Smooth muscle cell (in vitro differentiated cells): ENCODE data around the gene STRA6. TPM values are rescaled to one million over a fixed set of nuclear protein-coding genes. Genes with fewer than 3 reads are reported as not detected.
A peak's percentile ranks its signal among the peaks of the same experiment; 100 is the strongest.

ENCODE experiments used
- DNase-seq: peaks from one replicate; lab custom pipeline; 2025; ENCODE audit not compliant: unreplicated experiment; lab: John Stamatoyannopoulos, UW
- H2AFZ ChIP-seq: fragments of 200-600 bp; sonication (generic); 2 replicates; pipeline ENCODE4 v1.6.0; 2016; ENCODE audit warnings: antibody characterized with exemption, low read depth, mild to moderate bottlenecking
- H3F3A ChIP-seq: fragments of 200-600 bp; sonication (generic); 2 replicates; pipeline ENCODE4 v1.6.0; 2017; ENCODE audit warnings: antibody characterized with exemption, low read depth
- H3K27ac ChIP-seq: fragments of 200-600 bp; sonication (generic); 2 replicates; pipeline ENCODE4 v1.5.1; 2016; ENCODE audit warnings: low read depth, mild to moderate bottlenecking
- H3K27me3 ChIP-seq: fragments of 200-600 bp; sonication (generic); 2 replicates; pipeline ENCODE4 v1.6.1; 2016; ENCODE audit warnings: low read depth, mild to moderate bottlenecking
- H3K36me3 ChIP-seq: fragments of 200-600 bp; sonication (generic); 2 replicates; pipeline ENCODE4 v1.5.1; 2016; ENCODE audit warnings: low read depth
- H3K4me1 ChIP-seq: fragments of 200-600 bp; sonication (generic); 2 replicates; pipeline ENCODE4 v1.5.1; 2016; ENCODE audit warnings: low read depth
- H3K4me2 ChIP-seq: fragments of 200-600 bp; sonication (generic); 2 replicates; pipeline ENCODE4 v1.6.0; 2016; ENCODE audit warnings: mild to moderate bottlenecking
- H3K4me3 ChIP-seq: fragments of 200-600 bp; sonication (generic); 2 replicates; pipeline ENCODE4 v1.5.1; 2016; ENCODE audit warnings: mild to moderate bottlenecking
- H3K79me2 ChIP-seq: fragments of 200-600 bp; sonication (generic); 2 replicates; pipeline ENCODE4 v1.6.0; 2016; ENCODE audit warnings: low read depth, mild to moderate bottlenecking
- H3K9ac ChIP-seq: fragments of 200-600 bp; sonication (generic); 2 replicates; pipeline ENCODE4 v1.6.0; 2016; ENCODE audit warnings: low read depth
- H3K9me3 ChIP-seq: fragments of 200-600 bp; sonication (generic); replicated peaks from 2 replicates; pipeline ENCODE4 v1.5.1; 2016; ENCODE audit warnings: low read depth
- H4K20me1 ChIP-seq: fragments of 200-600 bp; sonication (generic); 2 replicates; pipeline ENCODE4 v1.6.0; 2016; ENCODE audit warnings: low read depth
- CTCF ChIP-seq: fragments of 200-600 bp; sonication (generic); IDR thresholded peaks from 2 replicates; pipeline ENCODE4 v1.5.1; 2017; ENCODE audit warnings: borderline replicate concordance, mild to moderate bottlenecking, antibody characterized with exemption; ENCODE audit not compliant: insufficient read depth, poor library complexity, severe bottlenecking
- WGBS: methylation state at CpG from one replicate; pipeline ENCODE4 v1.1.7; 2016; ENCODE audit warnings: low lambda C conversion rate; 5-methylcytosine and 5-hydroxymethylcytosine counted together
- polyA plus RNA-seq: library from polyadenylated mRNA; unstranded; fragments of >200 nt; fragmentation: Nextera tagmentation; extraction: Ambion mirVana; gene quantifications from 2 replicates; pipeline ENCODE4 v1.2.1, GENCODE V29; 2016
- total RNA-seq: library from RNA; depleted of rRNA; stranded (reverse); fragments of >200 nt; gene quantifications from 2 replicates; pipeline ENCODE4 v1.2.3, GENCODE V29; 2014

Gene STRA6
- total and polyA plus RNA-seq, 2 experiments from 2014 or later = 124 to 253 TPM

- no peak for TF ChIP-seq CTCF
- H3K4me3 ChIP-seq = no peak overlapping the region
- WGBS = 56% methylated on average over 3 of the region's 3 CpGs
- H3K4me2 ChIP-seq = peak overlapping the region; percentile 13
- H3K27ac ChIP-seq = peak overlapping the region; percentile 26
- DNase-seq = no peak
- H4K20me1 ChIP-seq = no peaks in the 10 kb centered on the region
- H2AFZ ChIP-seq = no peak overlapping the region
- no peak overlapping the region for H3K9ac ChIP-seq
- no peaks in the 10 kb centered on the region for H3K27me3 ChIP-seq
- H3K79me2 ChIP-seq = no peaks in the 10 kb centered on the region
- H3K9me3 ChIP-seq = no peaks in the 10 kb centered on the region
- H3F3A ChIP-seq = no peaks in the 10 kb centered on the region
- no peaks in the 10 kb centered on the region for H3K36me3 ChIP-seq
- H3K4me1 ChIP-seq = peaks cover 1% of the 10 kb centered on the region
Observed at GRCh38 chr15:74233851-74234597, 31.4 kb upstream of the STRA6 start.

- H3K27me3 ChIP-seq = no peaks in the 10 kb centered on the region
Observed at GRCh38 chr15:74233373-74233772, 30.8 kb upstream of the STRA6 start.

GRCh38 chr15:74231475-74231874 lies 28.9 kb upstream of the STRA6 start:
- Histone ChIP-seq H3K27me3 (no peaks in the 10 kb centered on the region), H3K9me3 (no peaks in the 10 kb centered on the region)
- WGBS = 97% methylated on average over 10 of the region's 10 CpGs

More at GRCh38 chr15:74233373-74233772, 30.8 kb upstream of the STRA6 start:
- Histone ChIP-seq H3K79me2 (no peaks in the 10 kb centered on the region), H4K20me1 (no peaks in the 10 kb centered on the region), H2AFZ (no peak overlapping the region), H3K4me1 (peaks cover 7% of the 10 kb centered on the region), H3F3A (no peaks in the 10 kb centered on the region), H3K36me3 (no peaks in the 10 kb centered on the region), H3K4me2 (peak overlapping the region; percentile 13), H3K27ac (peak overlapping the region; percentile 26), H3K4me3 (no peak overlapping the region), H3K9me3 (no peaks in the 10 kb centered on the region), H3K9ac (no peak overlapping the region)
- WGBS = 71% methylated on average over 6 of the region's 6 CpGs
- no peak for TF ChIP-seq CTCF
- no peak for DNase-seq

More at GRCh38 chr15:74231475-74231874, 28.9 kb upstream of the STRA6 start:
- Histone ChIP-seq H4K20me1 (no peaks in the 10 kb centered on the region), H3K79me2 (no peaks in the 10 kb centered on the region), H3K9ac (no peak overlapping the region), H3K4me2 (no peak overlapping the region), H3K36me3 (no peaks in the 10 kb centered on the region), H2AFZ (no peak overlapping the region), H3K4me3 (no peak overlapping the region), H3K27ac (no peak overlapping the region), H3F3A (no peaks in the 10 kb centered on the region), H3K4me1 (peaks cover 12% of the 10 kb centered on the region)
- TF ChIP-seq CTCF = no peak
- no peak for DNase-seq
